ENCODE data around the gene AFAP1L1.

DNA sequence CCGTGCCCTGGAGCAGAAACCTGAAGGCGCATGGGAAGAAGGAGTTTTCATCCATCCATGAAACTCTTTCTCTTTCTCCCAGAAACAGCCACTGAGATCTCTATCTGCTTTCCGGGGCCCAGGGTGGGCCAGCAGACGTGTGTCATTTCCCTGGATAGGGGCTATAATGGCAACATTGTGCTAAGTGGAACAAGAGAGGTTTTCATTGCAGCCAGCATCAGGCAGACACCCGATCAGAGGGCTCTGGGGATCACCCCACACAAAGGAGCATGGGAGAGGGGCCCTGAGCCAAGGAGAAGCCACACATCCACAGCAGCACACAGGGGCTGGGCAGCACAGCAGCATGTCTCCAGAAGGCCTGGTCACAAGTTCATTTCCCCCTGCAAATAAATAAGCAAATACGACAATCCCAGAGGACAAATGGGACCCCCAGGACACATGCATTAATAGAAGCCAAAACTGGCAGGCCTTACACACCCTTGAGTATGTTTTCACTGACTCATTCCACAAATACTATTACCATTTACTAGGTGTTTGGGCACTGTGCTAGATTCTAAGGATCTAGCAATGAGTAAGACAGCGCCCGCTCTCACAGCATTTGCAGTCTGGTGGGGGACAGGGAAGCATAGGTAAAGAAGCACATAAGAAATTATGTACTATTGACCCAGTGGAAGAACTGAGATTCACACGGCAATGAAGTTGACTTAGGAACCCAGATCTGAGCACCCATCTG is 4.3 kb upstream of the AFAP1L1 start:
- TF ChIP-seq, protein P1, sequence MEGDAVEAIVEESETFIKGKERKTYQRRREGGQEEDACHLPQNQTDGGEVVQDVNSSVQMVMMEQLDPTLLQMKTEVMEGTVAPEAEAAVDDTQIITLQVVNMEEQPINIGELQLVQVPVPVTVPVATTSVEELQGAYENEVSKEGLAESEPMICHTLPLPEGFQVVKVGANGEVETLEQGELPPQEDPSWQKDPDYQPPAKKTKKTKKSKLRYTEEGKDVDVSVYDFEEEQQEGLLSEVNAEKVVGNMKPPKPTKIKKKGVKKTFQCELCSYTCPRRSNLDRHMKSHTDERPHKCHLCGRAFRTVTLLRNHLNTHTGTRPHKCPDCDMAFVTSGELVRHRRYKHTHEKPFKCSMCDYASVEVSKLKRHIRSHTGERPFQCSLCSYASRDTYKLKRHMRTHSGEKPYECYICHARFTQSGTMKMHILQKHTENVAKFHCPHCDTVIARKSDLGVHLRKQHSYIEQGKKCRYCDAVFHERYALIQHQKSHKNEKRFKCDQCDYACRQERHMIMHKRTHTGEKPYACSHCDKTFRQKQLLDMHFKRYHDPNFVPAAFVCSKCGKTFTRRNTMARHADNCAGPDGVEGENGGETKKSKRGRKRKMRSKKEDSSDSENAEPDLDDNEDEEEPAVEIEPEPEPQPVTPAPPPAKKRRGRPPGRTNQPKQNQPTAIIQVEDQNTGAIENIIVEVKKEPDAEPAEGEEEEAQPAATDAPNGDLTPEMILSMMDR (IDR thresholded peaks at IDR 0.05; ENCODE audit: extremely low read depth in 1 of 2, insufficient read depth in 1 of 2, low read depth in 1 of 2, low read length in 2 of 2): no peak
- TF ChIP-seq POLR2A (IDR thresholded peaks at IDR 0.05; ENCODE audit: low read depth, low read length): no peak
- TF ChIP-seq EZH2 (IDR thresholded peaks at IDR 0.05; ENCODE audit: borderline replicate concordance, low read depth, low read length, severe bottlenecking): no peak
- TF ChIP-seq MYC (IDR thresholded peaks at IDR 0.05; ENCODE audit: low read depth, low read length): no peak
- no peak for TF ChIP-seq POLR2AphosphoS5 (IDR thresholded peaks at IDR 0.05; ENCODE audit: insufficient read depth, low read depth, low read length)
